Measurements from ENCODE around the gene ARMC7.
A peak's percentile ranks its signal among the peaks of the same experiment; 100 is the strongest.

ARMC7 gene

GRCh38 chr17:75110234-75110937, 617 bp downstream of the ARMC7 start:
- H2BK12ac ChIP-seq (ENCODE audit: low read length in 2 of 2): peak overlapping the region in 1 of 2 experiments; percentile 64
- no peak overlapping the region for H2BK15ac ChIP-seq (ENCODE audit: low read depth, poor library complexity, severe bottlenecking)
- peak overlapping the region; percentile 6 to 74 for H3K4ac ChIP-seq (ENCODE audit: low read depth in 1 of 2, low read length in 2 of 2)
- no peak overlapping the region for H2BK5ac ChIP-seq (ENCODE audit: low read depth, low read length, poor library complexity, severe bottlenecking)
- H4K91ac ChIP-seq (ENCODE audit: low read length): no peak overlapping the region
- WGBS: 31% methylated on average over 40 of the region's 40 CpGs
- H3K4me3 ChIP-seq (ENCODE audit: insufficient read depth in 1 of 2, low read depth in 1 of 2, low read length in 2 of 2): peak overlapping the region; percentile 66 to 94
- no peak overlapping the region for H2AK5ac ChIP-seq (ENCODE audit: low read length, severe bottlenecking)
- H3K9ac ChIP-seq (ENCODE audit: low read length): peak overlapping the region; percentile 85
- H3K27ac ChIP-seq (ENCODE audit: low read length, poor library complexity, severe bottlenecking): no peak overlapping the region
- peak overlapping the region; percentile 75 for H2BK120ac ChIP-seq (ENCODE audit: low read depth, low read length)
- no peaks in the 10 kb centered on the region for H3K27me3 ChIP-seq (ENCODE audit: control insufficient read depth in 1 of 2, insufficient read depth in 1 of 2, low read length in 2 of 2)
- H3K79me1 ChIP-seq (replicated peaks; ENCODE audit: low read length, poor library complexity, severe bottlenecking): peaks cover 14% of the 10 kb centered on the region
- peak overlapping the region; percentile 5 for H4K8ac ChIP-seq (ENCODE audit: low read length)
- peak overlapping the region in 1 of 2 experiments; percentile 55 for H3K18ac ChIP-seq (ENCODE audit: low read depth in 1 of 2, low read length in 2 of 2)
- no peak for DNase-seq
- H3K23ac ChIP-seq (ENCODE audit: low read length in 2 of 2): peak overlapping the region in 1 of 2 experiments; percentile 84
- peaks cover 0 to 6% of the 10 kb centered on the region in 2 experiments for H3K36me3 ChIP-seq (ENCODE audit: control insufficient read depth in 1 of 2, insufficient read depth in 2 of 2, low read depth in 1 of 2, low read length in 2 of 2)
- peaks cover 24% of the 10 kb centered on the region for H3K4me1 ChIP-seq (ENCODE audit: control insufficient read depth, insufficient read depth, low read depth, low read length)
- peak overlapping the region in 1 of 2 experiments; percentile 89 for H3K14ac ChIP-seq (ENCODE audit: low read length in 2 of 2)
- H3K9me3 ChIP-seq (ENCODE audit: control insufficient read depth, low read length): no peaks in the 10 kb centered on the region
- peak overlapping the region; percentile 72 for H2AFZ ChIP-seq (ENCODE audit: low read depth, low read length)
- H3K4me2 ChIP-seq (ENCODE audit: low read length, poor library complexity, severe bottlenecking): peak overlapping the region; percentile 98

DNA sequence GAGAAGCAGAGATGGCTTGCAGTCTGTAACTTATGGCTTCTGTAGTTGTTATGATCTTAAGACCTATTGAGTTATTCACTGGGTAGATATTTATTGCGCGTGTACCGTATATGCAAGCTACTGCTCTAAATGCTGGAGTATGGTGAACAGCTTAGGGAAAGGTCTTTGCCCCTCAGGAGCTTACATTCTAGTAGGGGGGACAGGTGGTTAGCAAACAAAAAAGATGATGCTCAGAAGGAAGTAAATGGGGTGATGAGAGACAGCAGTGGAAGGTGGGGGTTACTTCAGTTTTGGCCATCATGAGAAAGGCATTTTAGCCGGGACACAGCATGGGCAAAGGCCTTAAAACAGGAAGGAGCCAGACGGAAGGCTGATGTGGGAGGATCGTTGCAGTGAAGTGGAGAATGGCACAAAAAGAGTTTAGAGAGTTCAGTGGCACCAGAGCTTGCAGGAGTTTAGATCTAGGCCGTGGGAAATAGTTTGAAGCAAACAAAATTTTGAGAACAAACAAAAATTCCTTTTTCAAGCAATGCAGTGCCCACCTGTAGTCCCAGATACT, 2.1 kb downstream of the ARMC7 start:
- Histone ChIP-seq H3K23ac (ENCODE audit: low read length in 2 of 2) (peak overlapping the region in 1 of 2 experiments; percentile 46), H4K91ac (ENCODE audit: low read length) (no peak overlapping the region), H3K14ac (ENCODE audit: low read length in 2 of 2) (no peak overlapping the region), H3K4me3 (ENCODE audit: insufficient read depth in 1 of 2, low read depth in 1 of 2, low read length in 2 of 2) (no peak overlapping the region), H3K9ac (ENCODE audit: low read length) (no peak overlapping the region), H2AK5ac (ENCODE audit: low read length, severe bottlenecking) (no peak overlapping the region), H2BK15ac (ENCODE audit: low read depth, poor library complexity, severe bottlenecking) (no peak overlapping the region), H3K27me3 (ENCODE audit: control insufficient read depth in 1 of 2, insufficient read depth in 1 of 2, low read length in 2 of 2) (no peaks in the 10 kb centered on the region), H3K18ac (ENCODE audit: low read depth in 1 of 2, low read length in 2 of 2) (no peak overlapping the region), H3K4ac (ENCODE audit: low read depth in 1 of 2, low read length in 2 of 2) (no peak overlapping the region), H3K9me3 (ENCODE audit: control insufficient read depth, low read length) (no peaks in the 10 kb centered on the region), H3K4me1 (ENCODE audit: control insufficient read depth, insufficient read depth, low read depth, low read length) (peaks cover 23% of the 10 kb centered on the region), H2AFZ (ENCODE audit: low read depth, low read length) (no peak overlapping the region), H2BK5ac (ENCODE audit: low read depth, low read length, poor library complexity, severe bottlenecking) (no peak overlapping the region), H2BK120ac (ENCODE audit: low read depth, low read length) (no peak overlapping the region), H2BK12ac (ENCODE audit: low read length in 2 of 2) (no peak overlapping the region), H3K79me1 (replicated peaks; ENCODE audit: low read length, poor library complexity, severe bottlenecking) (peaks cover 18% of the 10 kb centered on the region), H3K27ac (ENCODE audit: low read length, poor library complexity, severe bottlenecking) (no peak overlapping the region), H3K4me2 (ENCODE audit: low read length, poor library complexity, severe bottlenecking) (no peak overlapping the region), H4K8ac (ENCODE audit: low read length) (no peak overlapping the region), H3K36me3 (ENCODE audit: control insufficient read depth in 1 of 2, insufficient read depth in 2 of 2, low read depth in 1 of 2, low read length in 2 of 2) (peaks cover 0 to 15% of the 10 kb centered on the region in 2 experiments)
- WGBS: 90% methylated on average over 7 of the region's 7 CpGs
- no peak for DNase-seq

DNA sequence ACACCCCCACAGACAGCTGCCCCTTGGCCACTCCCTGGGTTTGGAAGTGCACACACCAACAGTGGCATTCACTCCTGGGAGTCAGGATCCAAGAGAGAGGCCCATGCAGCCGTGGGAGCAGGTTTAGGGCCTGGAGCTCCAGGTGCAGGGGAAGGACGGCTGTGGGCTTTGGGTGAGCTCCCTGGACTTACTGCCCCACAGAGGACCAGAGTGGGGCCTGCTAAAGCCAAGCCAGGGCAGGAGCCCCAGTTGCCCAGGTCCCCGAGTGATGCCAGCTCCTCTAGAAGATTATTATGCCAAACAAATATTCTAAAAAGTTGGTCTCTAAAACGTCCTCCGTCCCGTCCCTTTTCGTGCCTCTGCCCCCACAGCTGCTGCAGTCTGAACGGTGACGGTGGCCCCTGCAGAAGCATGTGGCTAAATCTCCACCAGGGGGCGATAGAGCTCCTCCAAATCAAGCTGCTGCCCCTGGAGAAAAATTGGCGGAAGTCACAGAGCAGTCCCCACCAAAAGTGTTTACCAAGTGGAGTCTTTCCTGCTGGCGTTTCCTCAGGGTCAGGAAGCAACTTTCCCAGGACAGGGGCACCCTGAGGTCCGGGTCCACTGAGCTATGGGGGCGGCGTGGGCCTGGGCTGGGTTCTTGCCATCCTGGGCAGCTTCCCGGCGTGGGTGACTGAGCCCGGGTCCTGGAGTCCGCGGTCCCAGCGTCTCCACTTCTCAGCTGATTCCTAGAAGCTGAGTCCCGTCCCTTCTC, 4.2 kb downstream of the ARMC7 start:
- Histone ChIP-seq H3K79me1 (replicated peaks; ENCODE audit: low read length, poor library complexity, severe bottlenecking) (peaks cover 26% of the 10 kb centered on the region), H3K27ac (ENCODE audit: low read length, poor library complexity, severe bottlenecking) (no peak overlapping the region), H3K27me3 (ENCODE audit: control insufficient read depth in 1 of 2, insufficient read depth in 1 of 2, low read length in 2 of 2) (no peaks in the 10 kb centered on the region), H2BK120ac (ENCODE audit: low read depth, low read length) (no peak overlapping the region), H2BK12ac (ENCODE audit: low read length in 2 of 2) (no peak overlapping the region), H3K9ac (ENCODE audit: low read length) (peak overlapping the region; percentile 85), H4K91ac (ENCODE audit: low read length) (no peak overlapping the region), H2AK5ac (ENCODE audit: low read length, severe bottlenecking) (no peak overlapping the region), H3K4me1 (ENCODE audit: control insufficient read depth, insufficient read depth, low read depth, low read length) (peaks cover 23% of the 10 kb centered on the region), H3K4ac (ENCODE audit: low read depth in 1 of 2, low read length in 2 of 2) (peak overlapping the region in 1 of 2 experiments; percentile 57), H3K23ac (ENCODE audit: low read length in 2 of 2) (peak overlapping the region in 1 of 2 experiments; percentile 23), H3K36me3 (ENCODE audit: control insufficient read depth in 1 of 2, insufficient read depth in 2 of 2, low read depth in 1 of 2, low read length in 2 of 2) (peaks cover 4 to 23% of the 10 kb centered on the region in 2 experiments), H3K14ac (ENCODE audit: low read length in 2 of 2) (no peak overlapping the region), H2BK15ac (ENCODE audit: low read depth, poor library complexity, severe bottlenecking) (no peak overlapping the region), H3K4me3 (ENCODE audit: insufficient read depth in 1 of 2, low read depth in 1 of 2, low read length in 2 of 2) (peak overlapping the region in 1 of 2 experiments; percentile 85), H2BK5ac (ENCODE audit: low read depth, low read length, poor library complexity, severe bottlenecking) (no peak overlapping the region), H2AFZ (ENCODE audit: low read depth, low read length) (no peak overlapping the region), H3K9me3 (ENCODE audit: control insufficient read depth, low read length) (no peaks in the 10 kb centered on the region), H4K8ac (ENCODE audit: low read length) (peak overlapping the region; percentile 83), H3K18ac (ENCODE audit: low read depth in 1 of 2, low read length in 2 of 2) (peak overlapping the region; percentile 52 to 64), H3K4me2 (ENCODE audit: low read length, poor library complexity, severe bottlenecking) (peak overlapping the region; percentile 33)
- WGBS: 32% methylated on average over 21 of the region's 22 CpGs
- peak; percentile 86 for DNase-seq
